Gastrocnemius medialis (tissue), 4 donors: Measurements from ENCODE around the gene ZNF750.
A peak's percentile ranks its signal among the peaks of the same experiment; 100 is the strongest.

Source experiments
- CTCF ChIP-seq, 5 experiments: fragments of 450-650 bp in 3 of 5; fragments of 200-600 bp in 2 of 5; sonication (generic) in 2 of 5; IDR thresholded peaks in 4 of 5; conservative IDR thresholded peaks in 1 of 5; 1 replicate in 4 of 5; 2 replicates in 1 of 5; pipeline ENCODE4 v1.5.1; 2016 to 2019; ENCODE audit warnings: antibody characterized with exemption in 5 of 5, mild to moderate bottlenecking in 3 of 5, moderate library complexity in 3 of 5
- POLR2A ChIP-seq, 2 donors: fragments of 450-650 bp; IDR thresholded peaks; one replicate each; pipeline ENCODE4 v1.6.1; 2017; ENCODE audit warnings: antibody characterized with exemption in 2 of 2, mild to moderate bottlenecking in 2 of 2, moderate library complexity in 2 of 2

- TF ChIP-seq POLR2A (IDR thresholded peaks at IDR 0.05), result peak in 1 of 2 donors; percentile 9
- no peak for TF ChIP-seq CTCF (IDR thresholded peaks at IDR 0.05 in 4 of 5, conservative IDR thresholded peaks at IDR 0.05 in 1 of 5)
Measured at GRCh38 chr17:82859431-82860403, 19.9 kb upstream of the ZNF750 start.
